Stimulated activated CD4-positive, alpha-beta T cell treated with anti-CD3 and anti-CD28 coated beads, TNF-alpha, amount 100 ng/mL, for 1 hour (primary cell): ENCODE measurements around the gene LNX2.

ENCODE experiments used
- DNase-seq, 3 donors: peaks; one replicate each; pipeline ENCODE4 v3.0.0-alpha.2; 2020; ENCODE audit warnings: low read depth in 3 of 3, low spot score in 1 of 3

Gene LNX2

GRCh38 chr13:27620377-27621115 is at the start of gene LNX2:
Gene LNX2 (minus strand): TSS chr13:27620529. CDS start chr13:27581703, 38,826 bp downstream.
- DNase-seq = peak; percentile 88 to 96 (median 89)

DNA sequence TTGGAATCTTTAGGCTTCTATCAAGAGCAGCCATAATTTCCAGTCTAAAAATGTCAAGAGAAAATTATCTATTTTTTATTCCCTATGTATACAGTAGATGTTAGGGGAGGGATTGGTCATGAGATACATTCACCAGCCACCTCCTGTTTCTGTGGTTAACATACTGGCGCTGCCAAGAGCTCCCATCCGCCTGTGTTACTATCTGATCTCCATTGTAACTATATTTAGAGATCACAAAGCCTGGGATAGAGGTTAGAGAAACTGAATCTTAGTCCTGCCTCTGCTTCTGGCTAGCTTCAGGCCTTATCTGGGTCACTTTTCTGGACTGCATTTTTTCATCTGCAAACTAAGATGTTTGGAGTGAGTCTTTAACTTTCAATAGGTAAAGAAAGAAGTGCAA is 47.6 kb upstream of the LNX2 start:
- no peak for DNase-seq

DNA sequence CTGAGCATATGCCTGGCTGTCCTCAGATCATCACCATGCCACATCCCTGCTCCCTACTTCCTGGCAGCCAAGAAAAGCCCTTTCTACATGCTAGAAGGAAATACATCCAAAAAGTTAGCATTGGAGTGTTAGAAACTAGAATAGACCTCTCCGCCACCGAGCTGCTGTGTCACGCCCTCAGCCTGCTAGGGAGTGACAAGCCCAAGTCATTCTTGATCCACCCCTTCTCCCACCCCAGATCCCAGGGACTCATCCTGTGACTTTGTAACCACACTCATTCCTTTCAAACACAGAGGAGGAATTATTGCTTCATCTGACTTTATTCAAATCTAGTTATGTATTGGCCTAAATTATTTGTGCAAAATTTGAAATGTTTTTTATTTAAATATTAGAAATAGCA is 46.6 kb upstream of the LNX2 start:
- no peak for DNase-seq

DNA sequence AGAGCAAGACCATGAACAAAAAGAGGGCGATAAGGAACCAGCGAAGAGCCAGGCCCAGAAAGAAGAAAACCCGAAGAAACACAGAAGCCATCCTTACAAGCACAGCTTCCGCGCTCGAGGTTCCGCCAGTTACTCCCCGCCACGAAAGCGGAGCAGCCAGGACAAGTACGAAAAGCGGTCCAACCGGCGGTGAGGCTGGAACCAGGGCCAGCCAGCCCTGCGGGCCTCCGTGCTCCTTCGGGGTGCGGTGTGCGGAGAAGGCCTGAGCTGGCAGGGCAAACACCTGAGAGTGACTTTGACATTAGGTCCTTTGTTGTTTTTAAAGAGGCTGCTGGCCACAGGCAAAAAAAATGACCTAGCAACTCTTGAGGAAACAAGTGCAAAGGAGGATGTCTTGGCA is 45.4 kb upstream of the LNX2 start:
- DNase-seq = no peak

- DNase-seq = no peak
Measured at GRCh38 chr13:27665333-27665732, 45.0 kb upstream of the LNX2 start.

DNA sequence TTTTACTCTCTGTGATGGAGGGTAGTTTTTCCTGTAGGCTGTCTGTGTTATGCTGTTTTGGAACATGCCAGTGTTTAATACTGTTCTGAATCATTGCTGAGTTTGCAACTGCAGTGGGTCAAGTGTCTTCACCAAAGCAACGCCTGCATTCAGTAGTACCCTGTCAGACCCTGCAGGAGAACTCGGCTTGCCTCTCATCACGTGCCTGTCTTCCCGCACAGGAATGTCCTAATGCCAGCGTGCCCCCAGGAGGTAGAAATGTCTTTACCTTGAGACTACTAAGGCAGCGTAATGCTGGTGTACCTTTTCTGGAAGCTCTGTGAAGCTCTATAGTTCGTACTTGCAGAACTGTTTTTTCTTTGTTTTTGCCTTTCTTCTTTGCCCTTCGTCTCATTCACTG is 43.6 kb upstream of the LNX2 start:
- DNase-seq = no peak

- no peak for DNase-seq
Measured at GRCh38 chr13:27662738-27663470, 42.6 kb upstream of the LNX2 start.

DNA sequence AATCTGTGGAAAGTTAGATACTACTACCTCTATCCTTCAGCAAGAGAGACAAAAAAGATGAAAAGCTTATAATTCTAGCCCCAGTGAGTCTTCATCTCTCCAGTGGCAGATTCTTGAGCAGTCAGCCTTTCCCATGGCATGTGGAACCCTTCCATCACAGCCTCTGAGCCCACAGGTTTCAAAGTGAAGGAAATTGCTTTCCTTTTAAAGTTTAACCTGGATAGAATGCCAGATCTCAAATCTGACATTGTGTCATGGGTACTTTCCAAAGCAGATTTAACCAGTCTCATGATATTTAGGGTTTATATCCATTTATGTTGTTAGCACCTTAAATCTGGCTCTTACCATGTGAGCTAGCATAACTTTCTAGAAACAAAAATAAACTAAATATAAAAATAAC is 40.7 kb upstream of the LNX2 start:
- DNase-seq = no peak

DNA sequence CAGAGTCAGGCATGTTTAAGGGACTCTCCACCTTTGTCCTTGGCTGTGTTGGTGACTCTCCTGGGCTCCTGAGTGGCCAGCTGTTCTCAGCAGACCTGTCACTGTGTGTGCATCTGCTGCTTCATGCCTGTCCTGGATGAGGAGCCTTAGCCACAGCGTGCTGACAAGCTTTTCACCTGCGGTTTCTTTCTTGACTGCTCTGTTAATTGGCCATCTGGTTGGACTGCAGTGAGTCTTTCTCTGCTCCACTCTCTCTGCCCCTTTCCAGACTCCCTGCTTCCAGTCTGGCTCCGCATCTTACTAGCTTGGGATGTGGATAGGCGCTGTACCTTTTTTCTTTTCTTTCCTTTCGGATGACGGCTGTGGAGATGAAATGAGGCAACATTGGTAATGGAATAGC is 40.2 kb upstream of the LNX2 start:
- no peak for DNase-seq

DNA sequence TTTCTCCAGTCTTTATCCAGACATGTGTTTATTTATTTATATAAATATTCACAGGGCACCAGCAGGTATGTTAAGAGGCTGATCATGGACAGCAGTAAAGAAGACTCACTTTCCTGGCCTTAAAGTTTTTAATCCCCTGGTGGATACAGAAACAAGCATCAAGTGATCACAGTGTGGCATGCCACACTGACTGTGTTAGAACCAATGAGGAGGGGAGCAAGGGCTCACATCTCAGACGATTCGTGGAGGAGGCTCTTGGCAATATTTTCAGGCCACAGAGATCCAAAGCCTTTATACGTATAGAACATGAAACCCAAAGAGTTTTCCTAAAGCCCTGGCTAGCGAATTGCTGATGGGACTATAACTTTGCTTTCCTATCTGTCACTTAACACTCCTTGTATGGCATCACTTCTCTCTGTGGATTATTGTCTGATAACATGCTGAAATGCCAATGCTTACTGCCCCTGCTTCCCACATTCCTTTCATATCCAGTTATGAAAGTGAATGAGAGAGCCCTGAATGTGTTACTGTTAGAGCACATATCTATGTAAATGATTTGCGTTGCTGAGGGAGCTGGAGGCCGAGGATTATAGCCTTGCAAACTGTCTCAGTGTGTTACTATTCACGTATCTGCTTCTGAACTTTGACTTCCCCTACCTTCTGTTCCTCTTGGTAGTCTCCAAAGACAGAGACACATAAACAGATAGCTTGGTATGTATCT is 39.0 kb upstream of the LNX2 start:
- DNase-seq = no peak

GRCh38 chr13:27658546-27658945 is 38.2 kb upstream of the LNX2 start:
- DNase-seq = no peak

GRCh38 chr13:27657724-27658123 is 37.4 kb upstream of the LNX2 start:
- DNase-seq = no peak

GRCh38 chr13:27654816-27655215 is 34.5 kb upstream of the LNX2 start:
- DNase-seq = no peak

DNA sequence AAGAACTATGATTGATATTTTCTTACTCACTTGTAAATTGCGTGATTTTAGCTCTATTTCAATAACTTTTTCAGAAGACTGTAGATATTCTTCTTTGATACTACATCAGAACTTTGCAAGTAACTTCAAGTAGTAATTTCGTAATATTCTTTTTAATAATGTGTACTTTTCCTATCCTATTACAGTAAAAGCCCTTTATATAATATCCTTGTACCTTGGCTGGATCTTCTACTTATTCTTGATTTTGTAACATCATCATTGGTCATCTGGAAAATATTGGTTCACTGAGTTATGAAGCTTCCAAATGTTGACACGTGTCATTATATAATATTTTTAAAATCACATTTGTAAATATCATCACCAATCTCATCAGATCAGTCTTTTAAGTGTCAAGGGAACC is 33.7 kb upstream of the LNX2 start:
- DNase-seq = no peak

- DNase-seq = no peak
Measured at GRCh38 chr13:27650312-27650711, 30.0 kb upstream of the LNX2 start.

- no peak for DNase-seq
Measured at GRCh38 chr13:27644302-27644701, 24.0 kb upstream of the LNX2 start.

DNA sequence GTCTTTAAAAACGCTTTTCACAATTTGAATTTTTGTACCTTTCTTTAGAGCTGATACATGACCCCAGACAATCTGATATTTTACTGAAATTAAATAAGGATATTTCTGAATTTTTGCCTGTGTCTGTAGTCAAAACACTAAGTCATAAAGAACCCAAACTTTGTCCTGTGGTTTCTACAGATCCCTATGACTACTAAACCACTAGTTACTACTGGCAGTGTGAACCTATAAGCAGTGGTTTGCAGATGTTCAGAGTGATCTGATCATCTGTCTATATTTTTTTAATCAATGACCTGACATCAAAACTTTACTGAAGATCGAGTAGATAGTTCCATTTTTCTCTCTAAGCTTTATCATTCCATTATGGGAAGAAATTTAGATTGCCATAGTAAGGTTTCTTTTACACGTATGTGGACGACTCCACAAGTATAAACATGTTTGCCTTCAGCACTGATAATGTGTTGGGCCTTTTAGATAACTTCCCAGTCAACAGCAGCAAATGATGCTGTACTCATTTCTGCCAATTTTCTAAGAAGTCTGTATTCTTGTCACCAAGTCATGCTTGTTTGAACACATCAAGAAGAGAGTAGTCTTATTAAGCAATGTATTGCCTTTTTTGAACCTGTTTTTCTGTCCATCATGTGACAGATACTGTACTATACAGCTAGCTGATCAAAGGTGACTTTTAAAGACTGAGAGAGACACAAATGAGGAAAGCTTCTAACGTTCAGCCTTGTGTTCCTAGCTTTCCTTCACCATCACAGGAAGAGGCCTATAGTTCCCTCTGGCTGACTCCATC is 23.2 kb upstream of the LNX2 start:
- DNase-seq = no peak

DNA sequence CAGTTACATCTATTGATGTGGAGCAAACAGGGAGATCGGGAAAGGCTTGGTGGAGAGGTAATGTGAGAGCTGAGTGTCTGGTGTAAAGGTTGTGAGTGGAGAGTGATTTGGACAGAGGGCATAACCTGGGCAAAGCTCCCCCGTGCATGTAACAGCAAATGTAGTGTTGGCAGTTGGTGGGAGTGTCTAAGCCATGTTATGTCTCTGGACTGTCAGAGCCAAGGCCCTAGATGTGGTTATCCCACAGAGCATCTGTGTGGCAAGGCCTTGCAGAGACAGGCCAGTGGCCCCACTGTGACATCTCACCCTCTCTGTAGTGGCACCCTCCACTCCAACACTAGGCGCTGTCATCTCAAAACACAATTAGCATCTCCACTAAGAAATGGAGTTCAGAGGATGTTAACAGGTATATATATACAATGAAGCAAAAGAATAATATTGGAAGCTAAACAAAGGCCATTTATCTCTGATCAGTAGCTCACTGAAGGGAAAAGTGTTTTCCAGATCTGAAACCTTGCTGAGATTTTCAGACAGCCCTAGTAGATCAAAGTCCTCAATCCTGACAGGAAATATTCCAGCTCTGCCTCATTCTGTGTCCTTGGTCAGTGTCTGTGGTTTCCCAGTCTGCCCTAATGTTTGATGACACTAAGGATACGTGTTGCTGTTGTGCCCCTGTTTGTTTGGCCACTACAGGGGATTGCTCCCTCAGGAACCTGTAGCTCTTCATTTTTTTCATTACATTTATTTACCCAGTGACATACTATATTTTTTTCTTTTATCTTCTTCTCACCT is 21.6 kb upstream of the LNX2 start:
- no peak for DNase-seq

- no peak for DNase-seq
Measured at GRCh38 chr13:27639186-27639585, 18.9 kb upstream of the LNX2 start.

- no peak for DNase-seq
Measured at GRCh38 chr13:27638521-27638920, 18.2 kb upstream of the LNX2 start.

DNA sequence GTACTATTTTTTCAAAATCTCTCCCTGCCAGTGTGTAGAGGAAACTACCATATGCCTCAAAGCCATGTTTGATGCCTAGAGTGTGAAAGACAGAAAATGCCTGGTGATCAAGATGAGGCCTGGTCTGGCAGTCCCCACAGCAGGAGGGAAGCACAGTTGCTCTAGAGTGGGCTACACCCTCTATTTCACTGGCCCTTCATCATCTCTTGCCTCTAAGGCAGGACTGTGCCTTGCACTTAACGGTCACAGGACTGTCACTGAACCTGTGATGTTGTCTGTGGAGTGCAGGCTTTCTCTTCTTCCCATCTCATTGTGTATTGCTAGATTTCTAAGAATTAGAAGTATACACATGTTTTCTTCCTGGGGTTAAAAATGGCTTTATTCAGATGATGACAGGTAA is 17.7 kb upstream of the LNX2 start:
- no peak for DNase-seq
